ENCODE data around the gene DOP1A. TPM values are rescaled to one million over a fixed set of nuclear protein-coding genes. Genes with fewer than 3 reads are reported as not detected.
A peak's percentile ranks its signal among the peaks of the same experiment; 100 is the strongest.

DOP1A gene
- total RNA-seq, 3 donors from 2014 or later: 28.0 to 35.8 (median 30.4) TPM

DNA sequence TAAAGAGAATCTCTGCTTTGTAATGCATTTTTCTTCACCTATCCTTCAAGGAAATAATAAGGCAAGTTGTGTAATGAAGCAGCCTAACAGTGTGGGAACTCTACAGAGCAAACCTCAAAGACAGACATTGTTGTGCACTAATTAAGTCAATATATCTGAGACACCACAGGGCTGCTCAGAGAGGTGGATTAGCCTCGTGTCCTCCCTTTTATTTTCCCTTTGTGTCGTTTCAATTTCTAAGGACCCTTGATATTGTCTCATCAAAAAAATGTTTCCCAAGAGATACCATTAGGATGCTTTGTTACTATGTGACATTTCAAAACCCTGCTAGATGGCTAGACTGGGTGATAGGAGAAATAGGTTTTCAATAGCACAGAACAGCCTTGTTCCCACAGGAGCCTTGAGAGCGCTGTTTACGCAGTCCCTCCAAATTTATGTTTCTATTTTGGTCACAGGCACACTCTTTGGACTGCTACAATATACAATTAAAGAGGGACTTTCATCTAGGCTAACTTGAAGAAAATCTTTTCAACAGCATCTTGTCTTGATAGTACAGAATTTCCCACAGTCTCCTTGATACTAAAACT lies 24.9 kb upstream of the DOP1A start:
- intact Hi-C loops (cut with DNase I, micrococcal nuclease): no loop called here
- DNase-seq: no peak
- no peaks in the 10 kb centered on the region for H3K4me1 ChIP-seq (ENCODE audit: low read depth)
- no peak for ATAC-seq
- no peak overlapping the region for H3K4me3 ChIP-seq
- no peaks in the 10 kb centered on the region for H3K9me3 ChIP-seq
- TF ChIP-seq CTCF (IDR thresholded peaks at IDR 0.05): no peak
- no peaks in the 10 kb centered on the region for H3K36me3 ChIP-seq (ENCODE audit: low read depth)

DNA sequence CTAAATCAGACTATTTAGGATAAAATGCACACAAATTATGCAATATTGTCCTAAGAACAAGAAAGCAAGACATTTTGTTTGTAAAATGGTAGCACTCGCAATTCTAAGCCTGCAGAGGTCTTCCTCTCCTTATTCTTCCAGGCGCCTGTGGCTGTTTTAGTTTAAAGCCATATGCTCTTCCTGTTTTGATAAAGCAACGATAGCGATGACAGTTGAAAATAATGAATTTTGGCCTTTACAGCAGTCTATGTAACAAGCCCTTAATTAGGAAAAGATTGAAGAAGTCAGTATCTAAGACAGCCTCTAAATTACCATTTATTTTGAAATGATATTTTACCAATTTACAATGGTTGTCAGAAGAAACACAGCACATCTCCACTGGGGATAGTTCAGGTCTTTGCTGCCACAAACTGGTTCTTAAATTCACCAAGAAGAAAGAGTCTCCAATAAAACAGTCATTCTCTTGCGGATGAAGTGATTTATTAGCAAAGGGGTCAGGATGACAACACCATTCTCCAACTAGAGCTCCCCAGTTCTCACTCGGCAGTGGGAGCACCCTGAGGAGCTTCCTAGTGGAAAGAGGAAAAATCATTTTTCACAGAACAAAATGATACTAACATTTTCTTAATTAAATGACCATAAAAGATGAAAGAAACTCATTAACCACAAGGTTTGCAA lies 23.2 kb upstream of the DOP1A start:
- intact Hi-C loops (cut with DNase I, micrococcal nuclease): no loop called here
- no peak for ATAC-seq
- TF ChIP-seq CTCF (IDR thresholded peaks at IDR 0.05): no peak

GRCh38 chr6:83047065-83047754 lies 20.3 kb upstream of the DOP1A start:
- no peaks in the 10 kb centered on the region for H3K36me3 ChIP-seq (ENCODE audit: low read depth)
- ATAC-seq (no peak), DNase-seq (no peak)
- no peaks in the 10 kb centered on the region for H3K4me1 ChIP-seq (ENCODE audit: low read depth)
- intact Hi-C loops (cut with DNase I, micrococcal nuclease): no loop called here
- H3K9me3 ChIP-seq: no peaks in the 10 kb centered on the region
- H3K4me3 ChIP-seq: no peak overlapping the region
- TF ChIP-seq CTCF (IDR thresholded peaks at IDR 0.05): no peak

More for the DNA sequence above, 23.2 kb upstream of the DOP1A start:
- Histone ChIP-seq H3K9me3 (no peaks in the 10 kb centered on the region), H3K36me3 (ENCODE audit: low read depth) (no peaks in the 10 kb centered on the region), H3K4me3 (no peak overlapping the region), H3K4me1 (ENCODE audit: low read depth) (no peaks in the 10 kb centered on the region)
- no peak for DNase-seq

DNA sequence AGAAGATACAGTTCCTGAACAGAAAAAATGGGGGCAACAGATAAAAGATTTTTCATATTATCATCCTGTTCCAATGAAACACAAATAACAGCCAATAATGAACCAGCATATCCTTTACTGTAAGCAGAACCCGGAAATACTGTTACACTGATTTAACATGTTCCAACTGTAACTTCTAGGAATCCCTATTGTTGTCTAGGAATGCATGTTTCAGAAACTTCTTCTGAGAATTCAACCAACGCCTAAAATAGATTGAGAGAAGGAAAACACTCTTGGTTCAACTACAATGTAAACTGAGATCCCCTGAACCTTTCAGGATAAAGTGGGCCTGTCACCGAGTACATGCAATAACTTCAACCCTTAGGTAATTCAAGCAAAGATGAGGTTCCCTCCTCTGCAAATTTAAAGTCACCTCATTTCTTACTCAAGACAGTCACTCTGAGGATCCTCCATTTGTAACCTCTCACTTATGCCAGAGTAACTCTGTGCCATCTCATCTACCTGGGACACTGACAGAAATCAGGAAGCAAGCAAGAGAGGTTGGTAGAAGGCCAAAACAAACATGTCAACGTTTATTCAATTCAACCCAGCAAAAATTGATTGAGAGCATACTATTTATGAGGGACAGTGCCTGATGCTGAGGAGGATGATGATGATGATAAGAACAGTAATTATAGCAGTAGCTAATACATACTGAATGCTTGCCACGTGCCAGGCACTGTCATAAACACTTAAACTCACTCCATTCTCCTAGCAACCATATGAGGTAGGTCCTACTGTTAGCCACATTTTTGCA lies 15.9 kb upstream of the DOP1A start:
- ATAC-seq: peak; percentile 36

More for the DNA sequence above, 15.9 kb upstream of the DOP1A start:
- Histone ChIP-seq H3K4me3 (no peak overlapping the region), H3K36me3 (ENCODE audit: low read depth) (no peaks in the 10 kb centered on the region), H3K9me3 (no peaks in the 10 kb centered on the region), H3K4me1 (ENCODE audit: low read depth) (no peaks in the 10 kb centered on the region)
- DNase-seq: no peak
- intact Hi-C loops (cut with DNase I, micrococcal nuclease): loop anchor here in 1 of 2 donors (10.0 kb wide), 1 partner anchor 777 kb away; no protein-coding TSS in a partner anchor
- TF ChIP-seq CTCF (IDR thresholded peaks at IDR 0.05): no peak
